Kidney epithelial cell (primary cell): ENCODE data around the gene VPS33B. TPM values are rescaled to one million over a fixed set of nuclear protein-coding genes. Genes with fewer than 3 reads are reported as not detected.

Experiments used
- DNase-seq: peaks from one replicate; pipeline ENCODE4 v3.0.0-alpha.2; 2010; ENCODE audit warnings: low read depth
- H3K27me3 ChIP-seq: 2 replicates; pipeline ENCODE4 v1.6.0; 2011; ENCODE audit warnings: low read length; ENCODE audit not compliant: control insufficient read depth, insufficient read depth
- H3K36me3 ChIP-seq: 2 replicates; pipeline ENCODE4 v1.5.1; 2011; ENCODE audit warnings: low read length; ENCODE audit not compliant: control insufficient read depth, insufficient read depth
- H3K4me3 ChIP-seq: 2 replicates; pipeline ENCODE4 v1.5.1; 2011; ENCODE audit warnings: low read depth, mild to moderate bottlenecking, control low read depth, low read length
- CTCF ChIP-seq: IDR thresholded peaks from 2 replicates; pipeline ENCODE4 v1.5.1; 2011; ENCODE audit warnings: mild to moderate bottlenecking, moderate library complexity, low read length, control low read depth, inconsistent platforms; ENCODE audit not compliant: insufficient read depth, poor library complexity, severe bottlenecking
- total RNA-seq: library from RNA; depleted of rRNA; stranded (reverse); fragments of >200 nt; gene quantifications from 2 replicates; pipeline ENCODE4 v1.2.3, GENCODE V29; 2015

Gene VPS33B
- total RNA-seq, 1 donor from 2014 or later = 15.5 TPM

- no peak for DNase-seq
- TF ChIP-seq CTCF = no peak
- H3K27me3 ChIP-seq = no peaks in the 10 kb centered on the region
- H3K36me3 ChIP-seq = peaks cover 1% of the 10 kb centered on the region
- no peak overlapping the region for H3K4me3 ChIP-seq
These were observed 55.2 kb downstream of the VPS33B start for GRCh38 chr15:90967206-90967605.

- H3K27me3 ChIP-seq = no peaks in the 10 kb centered on the region
- no peak overlapping the region for H3K4me3 ChIP-seq
- TF ChIP-seq CTCF = no peak
- no peak for DNase-seq
- peaks cover 1% of the 10 kb centered on the region for H3K36me3 ChIP-seq
These were observed 56.1 kb downstream of the VPS33B start for GRCh38 chr15:90966262-90966661.

- no peak overlapping the region for H3K4me3 ChIP-seq
- H3K36me3 ChIP-seq = peaks cover 1% of the 10 kb centered on the region
- H3K27me3 ChIP-seq = no peaks in the 10 kb centered on the region
- no peak for DNase-seq
- TF ChIP-seq CTCF = no peak
These were observed 60.4 kb downstream of the VPS33B start for GRCh38 chr15:90962021-90962420.

- H3K36me3 ChIP-seq = no peaks in the 10 kb centered on the region
- no peak overlapping the region for H3K4me3 ChIP-seq
- no peak for TF ChIP-seq CTCF
- no peak for DNase-seq
- H3K27me3 ChIP-seq = no peaks in the 10 kb centered on the region
These were observed 61.9 kb downstream of the VPS33B start for GRCh38 chr15:90960298-90961091.

- DNase-seq = no peak
- TF ChIP-seq CTCF = no peak
- Histone ChIP-seq H3K4me3 (no peak overlapping the region), H3K36me3 (no peaks in the 10 kb centered on the region), H3K27me3 (no peaks in the 10 kb centered on the region)
These were observed 62.5 kb downstream of the VPS33B start for GRCh38 chr15:90959894-90960293.
